H1 (cell line): ENCODE results near the gene TNIK. TPM values are rescaled to one million over a fixed set of nuclear protein-coding genes. Genes with fewer than 3 reads are reported as not detected.

Experiments used
- CTCF ChIA-PET: fragments of 300-600 bp; sonication (Branson Sonifier 250); formaldehyde crosslinking; loops from one replicate; lab custom pipeline; 2021; ENCODE audit not compliant: partially characterized antibody; lab: Charles Lee
- POLR2A ChIA-PET: fragments of 300-600 bp; sonication (Branson Sonifier 250); formaldehyde crosslinking; loops from one replicate; lab custom pipeline; 2021; ENCODE audit warnings: inconsistent platforms; ENCODE audit not compliant: partially characterized antibody; lab: Charles Lee
- DNase-seq, 2 experiments: peaks; one replicate each; pipeline versions ENCODE4 v3.0.0 to v3.0.0-alpha.2; 2010 to 2022; ENCODE audit warnings: low spot score in 2 of 2, low read depth in 1 of 2, mixed read lengths in 1 of 2
- FAIRE-seq: peaks from 2 replicates; lab custom pipeline; 2011; peaks lifted over from hg19 to GRCh38; lab: Jason Lieb, UNC
- H2AFZ ChIP-seq: 2 replicates; pipeline ENCODE4 v1.8.1; 2012; ENCODE audit warnings: low read length, inconsistent platforms
- H2AK5ac ChIP-seq: 2 replicates; pipeline ENCODE4 v1.6.1; 2013; ENCODE audit warnings: low read depth, low read length
- H2BK120ac ChIP-seq: replicated peaks from 2 replicates; pipeline ENCODE3; 2013; ENCODE audit warnings: low read depth, low read length, inconsistent platforms
- H2BK12ac ChIP-seq: 2 replicates; pipeline ENCODE4 v1.6.1; 2013; ENCODE audit warnings: low read depth, low read length
- H2BK15ac ChIP-seq: 2 replicates; pipeline ENCODE4 v1.6.1; 2013; ENCODE audit warnings: low read length
- H2BK20ac ChIP-seq: 2 replicates; pipeline ENCODE4 v1.6.1; 2013; ENCODE audit warnings: low read length
- H2BK5ac ChIP-seq: 2 replicates; pipeline ENCODE4 v1.6.1; 2013; ENCODE audit warnings: low read depth, low read length
- H3K14ac ChIP-seq: 2 replicates; pipeline ENCODE4 v1.6.1; 2013; ENCODE audit warnings: inconsistent platforms; ENCODE audit not compliant: insufficient read length
- H3K18ac ChIP-seq: 2 replicates; pipeline ENCODE4 v1.6.1; 2013; ENCODE audit warnings: low read length; ENCODE audit errors: extremely low read depth
- H3K23ac ChIP-seq: 2 replicates; pipeline ENCODE4 v1.6.1; 2013; ENCODE audit warnings: inconsistent platforms; ENCODE audit not compliant: insufficient read length
- H3K23me2 ChIP-seq: 2 replicates; pipeline ENCODE4 v1.6.1; 2013; ENCODE audit warnings: low read depth, low read length
- H3K27ac ChIP-seq: 2 replicates; pipeline ENCODE4 v1.6.1; 2011; ENCODE audit warnings: low read depth, low read length, inconsistent platforms
- H3K27me3 ChIP-seq, 4 experiments: replicated peaks in 1 of 4; 1 replicate in 1 of 4; 2 replicates in 3 of 4; pipeline versions ENCODE4 v1.6.1 to v1.8.1; 2011 to 2013; ENCODE audit warnings: low read length in 3 of 4, mild to moderate bottlenecking in 3 of 4, inconsistent platforms in 2 of 4, mixed read lengths in 2 of 4, moderate library complexity in 1 of 4; ENCODE audit not compliant: control insufficient read depth in 3 of 4, insufficient read depth in 3 of 4; ENCODE audit errors: extremely low read depth in 1 of 4
- H3K36me3 ChIP-seq, 4 experiments: 2 replicates each; pipeline versions ENCODE4 v1.6.1 to v1.8.1; 2011 to 2013; ENCODE audit warnings: mild to moderate bottlenecking in 4 of 4, low read length in 3 of 4, moderate library complexity in 2 of 4, control low read depth in 1 of 4, inconsistent platforms in 1 of 4; ENCODE audit not compliant: insufficient read depth in 4 of 4, control insufficient read depth in 2 of 4
- H3K4ac ChIP-seq: replicated peaks from 2 replicates; pipeline ENCODE3; 2013; ENCODE audit warnings: low read length, low read depth, mixed read lengths, inconsistent platforms; ENCODE audit not compliant: insufficient read length
- H3K4me1 ChIP-seq, 4 experiments: replicated peaks in 1 of 4; 1 replicate in 1 of 4; 2 replicates in 3 of 4; pipeline versions ENCODE4 v1.6.1 to v1.8.1; 2011 to 2013; ENCODE audit warnings: low read length in 3 of 4, inconsistent platforms in 2 of 4, mixed read lengths in 1 of 4; ENCODE audit not compliant: insufficient read depth in 4 of 4, control insufficient read depth in 3 of 4
- H3K4me2 ChIP-seq, 2 experiments: 2 replicates each; pipeline versions ENCODE4 v1.6.1 to v1.8.1; 2011 to 2013; ENCODE audit warnings: low read depth in 2 of 2, low read length in 2 of 2, control low read depth in 1 of 2, inconsistent platforms in 1 of 2, mild to moderate bottlenecking in 1 of 2; ENCODE audit not compliant: insufficient read depth in 1 of 2
- H3K4me3 ChIP-seq, 4 experiments: fragments of 200-600, 300-600 bp in 1 of 4; sonication (generic), shearing (Covaris generic), sonication (Bioruptor Twin) in 1 of 4; 2 replicates each; pipeline versions ENCODE4 v1.5.1 to v1.8.1; 2011 to 2016; ENCODE audit warnings: low read length in 4 of 4, low read depth in 3 of 4, control low read depth in 2 of 4, inconsistent platforms in 2 of 4, mild to moderate bottlenecking in 2 of 4, mixed read lengths in 1 of 4, moderate library complexity in 1 of 4; ENCODE audit not compliant: insufficient read depth in 2 of 4; ENCODE audit errors: extremely low read depth in 1 of 4
- H3K56ac ChIP-seq: replicated peaks from 2 replicates; pipeline ENCODE3; 2013; ENCODE audit warnings: low read depth, mild to moderate bottlenecking, mixed read lengths, low read length, inconsistent platforms; ENCODE audit not compliant: insufficient read length
- H3K79me1 ChIP-seq: 2 replicates; pipeline ENCODE4 v1.6.1; 2013; ENCODE audit warnings: low read depth, low read length, control low read depth
- H3K79me2 ChIP-seq, 2 experiments: 2 replicates each; pipeline versions ENCODE4 v1.6.1 to v1.8.1; 2012 to 2013; ENCODE audit warnings: low read length in 2 of 2, mild to moderate bottlenecking in 2 of 2, inconsistent platforms in 1 of 2; ENCODE audit not compliant: insufficient read depth in 2 of 2, control insufficient read depth in 1 of 2
- H3K9ac ChIP-seq, 4 experiments: replicated peaks in 1 of 4; 1 replicate in 1 of 4; 2 replicates in 3 of 4; pipeline versions ENCODE4 v1.6.1 to v1.8.1; 2011 to 2013; ENCODE audit warnings: low read depth in 3 of 4, low read length in 3 of 4, control low read depth in 2 of 4, mild to moderate bottlenecking in 2 of 4, moderate library complexity in 2 of 4, inconsistent platforms in 1 of 4; ENCODE audit errors: extremely low read depth in 1 of 4
- H3K9me3 ChIP-seq, 2 experiments: 2 replicates each; pipeline versions ENCODE4 v1.6.1 to v1.8.1; 2012 to 2013; ENCODE audit warnings: mild to moderate bottlenecking in 2 of 2, moderate library complexity in 2 of 2, control low read depth in 1 of 2, inconsistent platforms in 1 of 2, low read depth in 1 of 2, low read length in 1 of 2, mixed read lengths in 1 of 2; ENCODE audit not compliant: insufficient read depth in 2 of 2
- H4K20me1 ChIP-seq, 2 experiments: replicated peaks in 1 of 2; 2 replicates each; pipeline versions ENCODE3 to v1.8.1; 2011 to 2013; ENCODE audit warnings: inconsistent platforms in 2 of 2, low read length in 2 of 2, mild to moderate bottlenecking in 1 of 2; ENCODE audit not compliant: insufficient read depth in 2 of 2, control insufficient read depth in 1 of 2
- H4K5ac ChIP-seq: 2 replicates; pipeline ENCODE4 v1.6.1; 2013; ENCODE audit warnings: low read length, low read depth, mixed read lengths, inconsistent platforms; ENCODE audit not compliant: insufficient read length
- H4K8ac ChIP-seq: 2 replicates; pipeline ENCODE4 v1.8.0; 2013; ENCODE audit warnings: mild to moderate bottlenecking, moderate library complexity, low read length, inconsistent platforms; ENCODE audit not compliant: insufficient read depth; ENCODE audit errors: extremely low read depth
- H4K91ac ChIP-seq: replicated peaks from 2 replicates; pipeline ENCODE3; 2013; ENCODE audit warnings: low read length, mixed read lengths, inconsistent platforms; ENCODE audit not compliant: insufficient read length
- ATF3 ChIP-seq: IDR thresholded peaks from 2 replicates; pipeline ENCODE4 v1.6.1; 2011; ENCODE audit warnings: low read depth, mild to moderate bottlenecking, low read length; ENCODE audit not compliant: insufficient read depth
- CEBPB ChIP-seq: IDR thresholded peaks from 2 replicates; pipeline ENCODE4 v1.6.1; 2012; ENCODE audit warnings: low read depth, low read length
- CHD2 ChIP-seq: IDR thresholded peaks from 2 replicates; pipeline ENCODE4 v1.6.1; 2012; ENCODE audit warnings: low read length, improper control_type of control experiment
- FOSL1 ChIP-seq: IDR thresholded peaks from 2 replicates; pipeline ENCODE4 v1.6.1; 2011; ENCODE audit warnings: mild to moderate bottlenecking, low read depth, low read length, moderate library complexity; ENCODE audit not compliant: insufficient read depth
- HDAC6 ChIP-seq: IDR thresholded peaks from one replicate; pipeline ENCODE4 v1.7.1; 2012; ENCODE audit warnings: low read depth, mild to moderate bottlenecking, inconsistent platforms, low read length, moderate library complexity
- POLR2A ChIP-seq, 2 experiments: IDR thresholded peaks; 1 replicate in 1 of 2; 2 replicates in 1 of 2; pipeline ENCODE4 v1.6.1; 2011; ENCODE audit warnings: low read depth in 2 of 2, low read length in 2 of 2, mild to moderate bottlenecking in 2 of 2; ENCODE audit errors: control extremely low read depth in 1 of 2
- RAD21 ChIP-seq, 2 experiments: IDR thresholded peaks in 1 of 2; conservative IDR thresholded peaks in 1 of 2; 2 replicates each; pipeline ENCODE4 v1.6.1; 2011; ENCODE audit warnings: low read depth in 2 of 2, low read length in 2 of 2, improper control_type of control experiment in 1 of 2, inconsistent platforms in 1 of 2, mild to moderate bottlenecking in 1 of 2, moderate library complexity in 1 of 2
- RBBP5 ChIP-seq: IDR thresholded peaks from 2 replicates; pipeline ENCODE4 v1.7.1; 2012; ENCODE audit warnings: low read depth, mild to moderate bottlenecking, inconsistent platforms, low read length, moderate library complexity, borderline replicate concordance
- SAP30 ChIP-seq: fragments of 300-600 bp; sonication (generic); IDR thresholded peaks from 2 replicates; pipeline ENCODE4 v1.7.1; 2012; ENCODE audit warnings: low read length, moderate library complexity, mild to moderate bottlenecking, inconsistent platforms; ENCODE audit not compliant: insufficient read depth, insufficient replicate concordance
- SP4 ChIP-seq: IDR thresholded peaks from 2 replicates; pipeline ENCODE4 v1.6.1; 2012; ENCODE audit warnings: low read length, inconsistent platforms
- SUZ12 ChIP-seq: fragments of 200-600 bp; sonication (generic); IDR thresholded peaks from 2 replicates; pipeline ENCODE4 v1.6.1; 2012; ENCODE audit warnings: mild to moderate bottlenecking, inconsistent platforms, low read length, moderate library complexity, mixed read lengths
- TAF1 ChIP-seq: IDR thresholded peaks from 2 replicates; pipeline ENCODE4 v1.6.1; 2011; ENCODE audit warnings: mild to moderate bottlenecking, low read depth, low read length
- polyA plus RNA-seq, 7 experiments: library from polyadenylated mRNA; depleted of rRNA in 3 of 7; stranded (reverse) in 5 of 7; unstranded in 2 of 7; fragments of >200 nt in 5 of 7; fragments of 200-250 nt in 2 of 7; gene quantifications; 1 replicate in 5 of 7; 2 replicates in 1 of 7; 4 replicates in 1 of 7; pipeline versions ENCODE4 v1.2.1 to v1.2.3, GENCODE V29; 2011 to 2013; ENCODE audit warnings: missing spikeins in 2 of 7, mixed read lengths in 2 of 7
- total RNA-seq: library from RNA; stranded (reverse); fragmentation: NEBNext Ultra II Directional; extraction: Animal tissue kit (Norgen Biotek cat#: 25700); gene quantifications from 2 replicates; pipeline ENCODE4 v1.2.1, GENCODE V29; 2021

TNIK gene
- total and polyA plus RNA-seq, 2 of the 8 experiments (the other 6 are each of a cell fraction or from before 2014, with no cell fraction given): 7.4 to 42.0 TPM

DNA sequence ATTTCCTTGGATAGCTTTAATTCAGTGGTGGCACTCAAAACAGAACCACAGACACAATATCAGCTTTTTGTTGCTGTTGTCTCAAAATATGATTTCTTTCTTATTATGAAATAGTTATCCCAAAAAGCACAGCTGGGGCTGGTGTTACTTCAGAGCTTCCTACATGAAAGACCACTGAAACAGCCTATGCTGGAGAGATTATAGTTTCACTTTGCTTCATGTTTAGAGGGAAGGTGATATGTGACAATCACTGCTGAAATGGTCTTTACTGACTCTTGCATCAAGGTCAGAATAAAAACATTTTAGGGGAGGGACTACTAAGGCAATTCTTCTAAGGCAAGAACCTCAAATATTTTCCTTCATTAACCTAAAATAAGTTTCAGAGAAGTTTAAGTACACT is 190.7 kb downstream of the TNIK start:
- H3K4me3 ChIP-seq: no peak overlapping the region
- no peak overlapping the region for H3K9ac ChIP-seq
- no peak overlapping the region for H2BK5ac ChIP-seq
- H2BK15ac ChIP-seq: no peak overlapping the region
- no peak overlapping the region for H3K56ac ChIP-seq
- no peaks in the 10 kb centered on the region for H3K27me3 ChIP-seq
- H3K23ac ChIP-seq: no peak overlapping the region
- no peaks in the 10 kb centered on the region for H4K20me1 ChIP-seq
- H3K4me2 ChIP-seq: no peak overlapping the region
- no peak overlapping the region for H2AFZ ChIP-seq
- H3K27ac ChIP-seq: no peak overlapping the region
- FAIRE-seq: no peak
- no peaks in the 10 kb centered on the region for H3K23me2 ChIP-seq
- no peak for TF ChIP-seq SP4
- no peak for TF ChIP-seq RBBP5
- no peak for TF ChIP-seq CHD2
- no peak for TF ChIP-seq HDAC6
- no peak for TF ChIP-seq RAD21 (IDR thresholded peaks at IDR 0.05 in 1 of 2, conservative IDR thresholded peaks at IDR 0.05 in 1 of 2; ENCODE audit: low read depth in 2 of 2, low read length in 2 of 2)
- TF ChIP-seq SUZ12: no peak
- TF ChIP-seq POLR2A (IDR thresholded peaks at IDR 0.05; ENCODE audit: control extremely low read depth in 1 of 2, low read depth in 2 of 2, low read length in 2 of 2): no peak
- no peak for TF ChIP-seq ATF3
- no peak for TF ChIP-seq SAP30
- TF ChIP-seq CEBPB: no peak
- no peak for TF ChIP-seq TAF1
- TF ChIP-seq FOSL1: no peak
- H4K91ac ChIP-seq: no peak overlapping the region
- ChIA-PET CTCF (interaction anchor here (1.2 kb wide), 2 partner anchors 44 to 67 kb away, joined by 3 read pairs; no protein-coding TSS in a partner anchor), POLR2A (interaction anchor here (1.2 kb wide), 1 partner anchor 14 kb away, joined by 3 read pairs; no protein-coding TSS in a partner anchor)
- H2BK20ac ChIP-seq: no peak overlapping the region
- no peak overlapping the region for H2BK120ac ChIP-seq
- no peak overlapping the region for H3K18ac ChIP-seq
- no peaks in the 10 kb centered on the region for H3K9me3 ChIP-seq
- no peak overlapping the region for H3K4ac ChIP-seq
- H4K5ac ChIP-seq: no peak overlapping the region
- H2AK5ac ChIP-seq: no peak overlapping the region
- no peak for DNase-seq
- H3K36me3 ChIP-seq: no peaks in the 10 kb centered on the region
- H3K79me1 ChIP-seq: no peaks in the 10 kb centered on the region
- H3K14ac ChIP-seq: no peak overlapping the region
- no peak overlapping the region for H4K8ac ChIP-seq
- H3K79me2 ChIP-seq: peaks cover 0 to 5% of the 10 kb centered on the region in 2 experiments; a peak in 1 of 4 replicates
- H2BK12ac ChIP-seq: no peak overlapping the region
- peaks cover 3 to 12% (median 9%) of the 10 kb centered on the region in 4 experiments; a peak in 6 of 7 replicates for H3K4me1 ChIP-seq
